Kidney (tissue), 14 donors: ENCODE measurements around the gene SKI. TPM values are rescaled to one million over a fixed set of nuclear protein-coding genes. Genes with fewer than 3 reads are reported as not detected.
"Not testable (repeated sequence)": the region's sequence is repeated elsewhere in the genome, so short reads cannot be mapped to it uniquely, and the experiment has no call there.

Experiments used
- DNase-seq, 5 donors: peaks; one replicate each; pipeline ENCODE4 v3.0.0-alpha.2; 2013 to 2020
- FAIRE-seq: peaks from 2 replicates; lab custom pipeline; 2012; peaks lifted over from hg19 to GRCh38; lab: Jason Lieb, UNC
- H3K27ac ChIP-seq, 2 donors: one replicate each; pipeline ENCODE4 v1.7.0; 2013; ENCODE audit warnings: low read depth in 2 of 2, low read length in 2 of 2, inconsistent platforms in 1 of 2
- H3K27me3 ChIP-seq: one replicate; pipeline ENCODE4 v1.7.1; 2013; ENCODE audit warnings: low read length, inconsistent platforms; ENCODE audit not compliant: control insufficient read depth, insufficient read depth
- H3K36me3 ChIP-seq, 3 donors: one replicate each; pipeline versions ENCODE4 v1.7.0 to v1.7.1; 2013; ENCODE audit warnings: low read length in 3 of 3, control low read depth in 1 of 3, inconsistent platforms in 1 of 3; ENCODE audit not compliant: insufficient read depth in 3 of 3, control insufficient read depth in 2 of 3
- H3K4me1 ChIP-seq, 3 donors: one replicate each; pipeline versions ENCODE4 v1.7.0 to v1.7.1; 2013; ENCODE audit warnings: low read length in 3 of 3, inconsistent platforms in 1 of 3, low read depth in 1 of 3; ENCODE audit not compliant: control insufficient read depth in 2 of 3, insufficient read depth in 2 of 3
- H3K4me3 ChIP-seq, 3 donors: one replicate each; pipeline versions ENCODE4 v1.7.0 to v1.8.1; 2013; ENCODE audit warnings: low read length in 3 of 3, control low read depth in 1 of 3, inconsistent platforms in 1 of 3
- H3K9ac ChIP-seq, 3 donors: one replicate each; pipeline versions ENCODE4 v1.7.0 to v1.7.1; 2013; ENCODE audit warnings: low read length in 3 of 3, control low read depth in 1 of 3, inconsistent platforms in 1 of 3
- H3K9me3 ChIP-seq, 3 donors: one replicate each; pipeline versions ENCODE4 v1.7.0 to v1.7.1; 2013; ENCODE audit warnings: low read length in 3 of 3, control low read depth in 1 of 3, inconsistent platforms in 1 of 3; ENCODE audit not compliant: control insufficient read depth in 2 of 3, insufficient read depth in 1 of 3
- intact Hi-C: fragments of 100-400 bp; cut with DNase I; formaldehyde crosslinking; loops from one replicate; pipeline ENCODE4 v1.11.1; 2022
- polyA plus RNA-seq: library from polyadenylated mRNA; stranded (reverse); fragments of 350-450 nt; fragmentation: Illumina TruSeq; extraction: RNeasy Lipid Tissue Mini Kit (QIAGEN cat#74804); gene quantifications from one replicate; pipeline ENCODE4 v1.2.3, GENCODE V29; 2014; ENCODE audit warnings: low read depth, low replicate concordance; ENCODE audit not compliant: insufficient read depth
- total RNA-seq: library from RNA; stranded (reverse); fragmentation: NEBNext Ultra II Directional; extraction: Animal tissue kit (Norgen Biotek cat#: 25700); gene quantifications from one replicate; pipeline ENCODE4 v1.2.1, GENCODE V29; 2021
- TF ChIP-seq, protein P1 (sequence below): IDR thresholded peaks from 3 replicates; pipeline ENCODE4 v1.5.1; 2012; ENCODE audit warnings: mild to moderate bottlenecking, moderate library complexity, borderline replicate concordance; ENCODE audit not compliant: insufficient read depth; ENCODE audit errors: extremely low read depth
- donor health status: control.
- donor health status: control.
- donor health status: control.
- donor health status: control.
- donor health status: control.
- donor health status: DM: yes; HTN: yes; CAD: no.
- donor health status: Normal renal cell carcinoma (clear cell type).

The SKI gene
- total and polyA plus RNA-seq, 2 donors from 2014 or later: 9.2 to 78.6 TPM

DNA sequence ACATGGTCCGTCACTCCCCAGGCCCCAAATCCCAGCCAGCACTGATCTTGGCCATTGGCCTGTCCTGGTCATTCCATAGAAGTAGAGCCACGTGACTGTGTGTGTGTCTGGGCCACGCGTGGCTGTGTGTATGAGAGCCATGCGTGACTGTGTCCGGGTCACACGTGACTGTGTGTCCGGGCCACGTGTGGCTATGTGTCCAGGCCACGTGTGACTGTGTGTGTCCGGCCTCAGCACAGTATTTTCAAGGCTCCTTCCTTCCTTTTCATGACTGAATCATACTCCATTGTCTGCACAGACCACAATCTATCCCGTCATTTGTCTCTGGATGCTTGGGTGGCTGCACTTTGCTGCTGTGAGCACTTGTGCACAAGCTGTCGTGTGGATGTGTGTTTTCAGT is 67.4 kb downstream of the SKI start:
- H3K27ac ChIP-seq: no peak overlapping the region
- DNase-seq (no peak), FAIRE-seq (no peak)
- no peaks in the 10 kb centered on the region for H3K9me3 ChIP-seq
- TF ChIP-seq, protein P1, sequence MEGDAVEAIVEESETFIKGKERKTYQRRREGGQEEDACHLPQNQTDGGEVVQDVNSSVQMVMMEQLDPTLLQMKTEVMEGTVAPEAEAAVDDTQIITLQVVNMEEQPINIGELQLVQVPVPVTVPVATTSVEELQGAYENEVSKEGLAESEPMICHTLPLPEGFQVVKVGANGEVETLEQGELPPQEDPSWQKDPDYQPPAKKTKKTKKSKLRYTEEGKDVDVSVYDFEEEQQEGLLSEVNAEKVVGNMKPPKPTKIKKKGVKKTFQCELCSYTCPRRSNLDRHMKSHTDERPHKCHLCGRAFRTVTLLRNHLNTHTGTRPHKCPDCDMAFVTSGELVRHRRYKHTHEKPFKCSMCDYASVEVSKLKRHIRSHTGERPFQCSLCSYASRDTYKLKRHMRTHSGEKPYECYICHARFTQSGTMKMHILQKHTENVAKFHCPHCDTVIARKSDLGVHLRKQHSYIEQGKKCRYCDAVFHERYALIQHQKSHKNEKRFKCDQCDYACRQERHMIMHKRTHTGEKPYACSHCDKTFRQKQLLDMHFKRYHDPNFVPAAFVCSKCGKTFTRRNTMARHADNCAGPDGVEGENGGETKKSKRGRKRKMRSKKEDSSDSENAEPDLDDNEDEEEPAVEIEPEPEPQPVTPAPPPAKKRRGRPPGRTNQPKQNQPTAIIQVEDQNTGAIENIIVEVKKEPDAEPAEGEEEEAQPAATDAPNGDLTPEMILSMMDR: no peak
- H3K9ac ChIP-seq: no peak overlapping the region
- H3K4me1 ChIP-seq: peaks cover 0 to 45% (median 23%) of the 10 kb centered on the region in 3 donors
- intact Hi-C loops: no loop called here
- H3K4me3 ChIP-seq: no peak overlapping the region
- no peaks in the 10 kb centered on the region for H3K27me3 ChIP-seq
- H3K36me3 ChIP-seq: no peaks in the 10 kb centered on the region

DNA sequence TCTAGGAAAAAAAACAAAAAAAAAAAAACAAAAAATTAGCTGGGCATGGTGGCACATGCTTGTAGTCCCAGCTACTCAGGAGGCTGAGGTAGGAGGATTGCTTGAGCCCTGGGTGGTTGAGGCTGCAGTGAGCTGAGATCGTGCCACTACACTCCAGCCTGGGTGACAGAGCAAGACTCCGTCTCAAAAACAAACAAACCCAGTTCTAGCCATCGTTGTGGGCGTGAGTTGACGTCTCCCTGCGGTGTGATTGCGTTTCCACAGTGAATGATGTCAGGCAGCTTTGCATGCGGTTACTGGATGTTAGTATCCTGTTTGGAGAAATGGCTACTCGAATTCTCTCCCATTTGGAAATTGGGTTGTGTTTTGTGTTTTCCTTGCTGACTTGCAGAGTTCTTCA is 68.1 kb downstream of the SKI start:
- peaks cover 0 to 41% (median 22%) of the 10 kb centered on the region in 3 donors for H3K4me1 ChIP-seq
- intact Hi-C loops, FAIRE-seq, H3K27me3 ChIP-seq, H3K27ac ChIP-seq, H3K9ac ChIP-seq, H3K36me3 ChIP-seq, DNase-seq, H3K4me3 ChIP-seq, H3K9me3 ChIP-seq: not testable (repeated sequence)

DNA sequence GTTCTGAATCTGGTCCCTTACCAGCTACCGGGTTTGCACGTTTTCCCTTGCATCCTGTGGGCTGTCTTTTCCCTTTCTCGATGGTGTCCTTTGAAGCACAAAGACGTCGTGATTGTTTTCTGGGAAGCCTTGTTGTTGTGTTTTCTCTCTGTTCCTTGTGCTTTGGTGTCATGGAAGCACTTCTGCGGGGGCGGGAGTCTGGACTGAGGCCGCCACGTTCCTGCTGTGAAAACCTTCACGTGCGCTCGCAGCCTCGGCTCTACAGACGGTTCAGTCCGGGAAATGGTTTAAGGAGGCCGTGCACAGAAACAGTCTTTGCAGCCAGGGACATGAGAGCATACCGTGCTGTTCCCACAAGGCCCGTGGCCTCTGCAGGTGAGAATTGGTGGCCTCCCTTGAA is 68.5 kb downstream of the SKI start:
- no peak for DNase-seq
- no peak overlapping the region for H3K4me3 ChIP-seq
- H3K4me1 ChIP-seq: peaks cover 0 to 43% (median 24%) of the 10 kb centered on the region in 3 donors
- H3K27me3 ChIP-seq: no peaks in the 10 kb centered on the region
- H3K36me3 ChIP-seq: no peaks in the 10 kb centered on the region
- intact Hi-C loops: no loop called here
- no peak overlapping the region for H3K27ac ChIP-seq
- H3K9me3 ChIP-seq: no peaks in the 10 kb centered on the region
- no peak overlapping the region for H3K9ac ChIP-seq
- no peak for FAIRE-seq
- TF ChIP-seq, protein P1: no peak

DNA sequence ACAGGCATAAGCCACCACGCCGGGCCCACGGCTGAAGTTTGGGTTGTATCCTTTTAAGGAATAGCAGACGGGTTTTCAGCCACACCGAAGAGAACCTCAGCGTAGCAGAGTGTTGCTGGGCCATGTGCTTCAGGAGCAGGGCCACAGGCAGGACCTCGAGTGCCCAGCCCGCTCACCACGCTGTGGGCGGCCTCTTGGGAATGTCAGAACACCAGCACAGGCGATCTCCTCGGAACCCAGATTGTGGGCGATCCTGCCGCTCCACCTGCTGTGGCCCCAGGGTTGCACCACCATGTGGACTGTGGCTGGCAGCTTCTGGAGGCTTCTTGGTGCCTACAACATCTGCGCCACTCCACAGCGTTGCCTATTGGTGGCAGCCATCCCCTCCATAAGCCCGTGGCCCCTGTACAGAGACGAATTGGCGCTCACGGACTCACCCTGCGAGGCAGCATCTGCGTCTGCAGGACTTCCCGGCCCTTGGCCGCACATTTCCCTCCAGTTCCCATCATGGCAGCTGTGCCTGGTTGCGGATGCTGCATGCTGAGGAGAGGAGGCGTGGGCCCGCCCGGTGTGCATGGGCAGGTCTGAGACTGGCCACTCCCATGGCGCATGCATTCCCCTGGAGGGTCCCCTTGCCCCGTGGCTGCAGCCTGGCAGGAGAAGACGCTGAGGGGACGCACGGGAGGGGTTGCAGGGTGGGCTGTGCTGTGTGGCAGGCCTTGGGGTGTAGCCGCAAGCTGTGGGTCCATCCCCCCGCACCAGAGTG is 69.3 kb downstream of the SKI start:
- no peak overlapping the region for H3K4me3 ChIP-seq
- intact Hi-C loops: no loop called here

More for the DNA sequence above, 69.3 kb downstream of the SKI start:
- TF ChIP-seq, protein P1: no peak
- H3K27me3 ChIP-seq: no peaks in the 10 kb centered on the region
- no peaks in the 10 kb centered on the region for H3K36me3 ChIP-seq
- no peak overlapping the region for H3K9ac ChIP-seq
- FAIRE-seq (no peak), DNase-seq (no peak)
- H3K4me1 ChIP-seq: peaks cover 0 to 50% (median 26%) of the 10 kb centered on the region in 3 donors
- no peak overlapping the region for H3K27ac ChIP-seq
- no peaks in the 10 kb centered on the region for H3K9me3 ChIP-seq
